ENCODE results near the gene PER3. TPM values are rescaled to one million over a fixed set of nuclear protein-coding genes. Genes with fewer than 3 reads are reported as not detected.

Gene PER3
- polyA plus RNA-seq, 2 of the 4 experiments (the other 2 are of a cell fraction): 1.9 to 3.7 TPM

- Histone ChIP-seq H3K4me3 (no peak overlapping the region), H3K4me2 (no peak overlapping the region), H3K27ac (no peak overlapping the region), H3K4me1 (no peaks in the 10 kb centered on the region), H3K9me3 (peaks cover 9% of the 10 kb centered on the region; the same call in 2 of the 3 replicates)
- CTCF ChIA-PET: no interaction called here
- FAIRE-seq (no peak), DNase-seq (ENCODE audit: low read depth in 1 of 2, low spot score in 1 of 2) (no peak), ATAC-seq (no peak)
- TF ChIP-seq, protein P1, sequence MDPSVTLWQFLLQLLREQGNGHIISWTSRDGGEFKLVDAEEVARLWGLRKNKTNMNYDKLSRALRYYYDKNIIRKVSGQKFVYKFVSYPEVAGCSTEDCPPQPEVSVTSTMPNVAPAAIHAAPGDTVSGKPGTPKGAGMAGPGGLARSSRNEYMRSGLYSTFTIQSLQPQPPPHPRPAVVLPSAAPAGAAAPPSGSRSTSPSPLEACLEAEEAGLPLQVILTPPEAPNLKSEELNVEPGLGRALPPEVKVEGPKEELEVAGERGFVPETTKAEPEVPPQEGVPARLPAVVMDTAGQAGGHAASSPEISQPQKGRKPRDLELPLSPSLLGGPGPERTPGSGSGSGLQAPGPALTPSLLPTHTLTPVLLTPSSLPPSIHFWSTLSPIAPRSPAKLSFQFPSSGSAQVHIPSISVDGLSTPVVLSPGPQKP (IDR thresholded peaks at IDR 0.05; ENCODE audit: low read depth, low read length): no peak
- no peak for TF ChIP-seq RCOR1 (IDR thresholded peaks at IDR 0.05; ENCODE audit: low read depth, low read length)
- TF ChIP-seq JUN (IDR thresholded peaks at IDR 0.05): no peak
- TF ChIP-seq MAZ (IDR thresholded peaks at IDR 0.05; ENCODE audit: borderline replicate concordance, low read depth, low read length): no peak
- no peak for TF ChIP-seq ZNF302 (CRISPR knock-in tag; IDR thresholded peaks at IDR 0.05)
- no peak for TF ChIP-seq PHF8 (IDR thresholded peaks at IDR 0.05; ENCODE audit: borderline replicate concordance, low read depth)
- no peak for TF ChIP-seq GATA3 (IDR thresholded peaks at IDR 0.05; ENCODE audit: borderline replicate concordance)
- TF ChIP-seq EHMT2 (IDR thresholded peaks at IDR 0.05; ENCODE audit: low read depth): no peak
- no peak for TF ChIP-seq RFX5 (IDR thresholded peaks at IDR 0.05)
- POLR2A ChIA-PET: interaction anchor here (0.5 to 0.6 kb wide), 2 partner anchors 135 to 144 kb away, joined by 6 to 7 read pairs; no protein-coding TSS in a partner anchor
- 88% methylated on average over 12 of the region's 12 CpGs for WGBS (ENCODE audit: missing lambda C conversion rate)
These were observed 11.3 kb downstream of the PER3 start for GRCh38 chr1:7795406-7795805.

GRCh38 chr1:7805460-7805859 is 21.4 kb downstream of the PER3 start:
- POLR2A ChIA-PET: no interaction called here
- CTCF ChIA-PET: interaction anchor here (0.6 to 1.5 kb wide), 2 partner anchors 16 to 157 kb away, joined by 3 read pairs; no protein-coding TSS in a partner anchor

GRCh38 chr1:7808253-7808844 is 24.3 kb downstream of the PER3 start:
- POLR2A ChIA-PET: no interaction called here
- Histone ChIP-seq H3K4me1 (no peaks in the 10 kb centered on the region), H3K9me3 (peaks cover 5% of the 10 kb centered on the region), H3K27ac (no peak overlapping the region), H3K4me3 (no peak overlapping the region), H3K4me2 (no peak overlapping the region)
- peak in 1 of 2 experiments; percentile 44 for DNase-seq (ENCODE audit: low read depth in 1 of 2, low spot score in 1 of 2)
- WGBS (ENCODE audit: missing lambda C conversion rate): 11% methylated on average over 1 of the region's 1 CpG
- ATAC-seq: peak; percentile 62 to 63; a peak in 3 of 6 replicates
- no peak for FAIRE-seq
- TF ChIP-seq HEYL (CRISPR knock-in tag; IDR thresholded peaks at IDR 0.05): no peak
- peak; percentile 52 for TF ChIP-seq CTCF (IDR thresholded peaks at IDR 0.05)
- no peak for TF ChIP-seq JUNB (IDR thresholded peaks at IDR 0.05)
- TF ChIP-seq SMC3 (IDR thresholded peaks at IDR 0.05): peak; percentile 53
- peak; percentile 60 to 62 for TF ChIP-seq RAD21 (conservative IDR thresholded peaks at IDR 0.05 in 1 of 2, IDR thresholded peaks at IDR 0.05 in 1 of 2)
- CTCF ChIA-PET: interaction anchor here (0.7 to 1.9 kb wide), 8 partner anchors 10 to 167 kb away, joined by 3 to 12 read pairs (median 4); no protein-coding TSS in a partner anchor

More at GRCh38 chr1:7805460-7805859, 21.4 kb downstream of the PER3 start:
- Histone ChIP-seq H3K27ac (no peak overlapping the region), H3K4me3 (no peak overlapping the region), H3K4me2 (no peak overlapping the region), H3K9me3 (no peaks in the 10 kb centered on the region), H3K4me1 (no peaks in the 10 kb centered on the region)
- FAIRE-seq (no peak), DNase-seq (ENCODE audit: low read depth in 1 of 2, low spot score in 1 of 2) (no peak), ATAC-seq (no peak)
- TF ChIP-seq MAZ (IDR thresholded peaks at IDR 0.05; ENCODE audit: borderline replicate concordance, low read depth, low read length): no peak
- TF ChIP-seq MAX (IDR thresholded peaks at IDR 0.05): no peak
- TF ChIP-seq, protein P2, sequence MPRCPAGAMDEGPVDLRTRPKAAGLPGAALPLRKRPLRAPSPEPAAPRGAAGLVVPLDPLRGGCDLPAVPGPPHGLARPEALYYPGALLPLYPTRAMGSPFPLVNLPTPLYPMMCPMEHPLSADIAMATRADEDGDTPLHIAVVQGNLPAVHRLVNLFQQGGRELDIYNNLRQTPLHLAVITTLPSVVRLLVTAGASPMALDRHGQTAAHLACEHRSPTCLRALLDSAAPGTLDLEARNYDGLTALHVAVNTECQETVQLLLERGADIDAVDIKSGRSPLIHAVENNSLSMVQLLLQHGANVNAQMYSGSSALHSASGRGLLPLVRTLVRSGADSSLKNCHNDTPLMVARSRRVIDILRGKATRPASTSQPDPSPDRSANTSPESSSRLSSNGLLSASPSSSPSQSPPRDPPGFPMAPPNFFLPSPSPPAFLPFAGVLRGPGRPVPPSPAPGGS (IDR thresholded peaks at IDR 0.05): no peak
- TF ChIP-seq MYC (IDR thresholded peaks at IDR 0.05; ENCODE audit: borderline replicate concordance, low read length): no peak
- no peak for TF ChIP-seq RARB (CRISPR knock-in tag; IDR thresholded peaks at IDR 0.05)
- TF ChIP-seq RCOR1 (IDR thresholded peaks at IDR 0.05; ENCODE audit: low read depth, low read length): no peak
- no peak for TF ChIP-seq POLR2A (IDR thresholded peaks at IDR 0.05; ENCODE audit: low read length)
- WGBS (ENCODE audit: missing lambda C conversion rate): 88% methylated on average over 9 of the region's 9 CpGs
